Stomach (tissue), 9 donors: ENCODE measurements around the gene HDGFL3. TPM values are rescaled to one million over a fixed set of nuclear protein-coding genes. Genes with fewer than 3 reads are reported as not detected.

ENCODE experiments used
- DNase-seq, 2 donors: peaks; one replicate each; pipeline versions ENCODE4 v3.0.0 to v3.0.0-alpha.2; 2013 to 2019
- H3K27ac ChIP-seq, 5 donors: fragments of 200-600 bp in 4 of 5; sonication (generic) in 4 of 5; one replicate each; pipeline ENCODE4 v1.5.1; 2013 to 2019; ENCODE audit warnings: mild to moderate bottlenecking in 1 of 5, moderate library complexity in 1 of 5
- H3K27me3 ChIP-seq, 3 donors: fragments of 200-600 bp; sonication (generic); one replicate each; pipeline ENCODE4 v1.5.1; 2017 to 2019; ENCODE audit warnings: mixed run types in 1 of 3
- H3K36me3 ChIP-seq, 4 donors: fragments of 200-600 bp; sonication (generic); 1 replicate in 3 of 4; 2 replicates in 1 of 4; pipeline ENCODE4 v1.5.1; 2016 to 2019
- H3K4me1 ChIP-seq, 4 donors: fragments of 200-600 bp; sonication (generic); one replicate each; pipeline ENCODE4 v1.5.1; 2016 to 2019
- H3K4me3 ChIP-seq, 4 donors: fragments of 200-600 bp; sonication (generic) in 3 of 4; one replicate each; pipeline ENCODE4 v1.5.1; 2016 to 2019; ENCODE audit warnings: mild to moderate bottlenecking in 1 of 4
- H3K9me3 ChIP-seq, 4 donors: fragments of 200-600 bp; sonication (generic); one replicate each; pipeline ENCODE4 v1.5.1; 2016 to 2019
- CTCF ChIP-seq, 7 experiments: fragments of 450-650 bp in 4 of 7; fragments of 200-600 bp in 3 of 7; sonication (generic) in 3 of 7; IDR thresholded peaks; one replicate each; pipeline ENCODE4 v1.5.1; 2016 to 2019; ENCODE audit warnings: antibody characterized with exemption in 7 of 7, control low read depth in 2 of 7, mild to moderate bottlenecking in 1 of 7
- EP300 ChIP-seq: sonication (generic); formaldehyde crosslinking; IDR thresholded peaks from one replicate; pipeline ENCODE4 v1.6.1; 2017; ENCODE audit warnings: antibody characterized with exemption
- POLR2A ChIP-seq, 4 donors: fragments of 450-650 bp; IDR thresholded peaks; one replicate each; pipeline ENCODE4 v1.6.1; 2016; ENCODE audit warnings: antibody characterized with exemption in 4 of 4, control low read depth in 2 of 4, mild to moderate bottlenecking in 1 of 4, moderate library complexity in 1 of 4
- POLR2AphosphoS5 ChIP-seq, 3 donors: sonication (generic); formaldehyde crosslinking; IDR thresholded peaks; one replicate each; pipeline ENCODE4 v1.6.1; 2016; ENCODE audit warnings: antibody characterized with exemption in 3 of 3
- WGBS, 5 donors: extraction: QIAGEN DNeasy Blood & Tissue Kit in 3 of 5; methylation state at CpG; one replicate each; pipeline versions ENCODE4 v1.1.5 to v1.1.7; 2013 to 2018; 5-methylcytosine and 5-hydroxymethylcytosine counted together
- intact Hi-C: fragments of 100-400 bp; cut with DNase I; formaldehyde crosslinking; loops from one replicate; pipeline ENCODE4 v1.15.1; 2023; ENCODE audit warnings: low total_unique reads
- polyA plus RNA-seq, 3 donors: library from polyadenylated mRNA; stranded (reverse); fragments of 200-250 nt; gene quantifications; one replicate each; pipeline ENCODE4 v1.2.3, GENCODE V29; 2013
- total RNA-seq, 5 donors: library from RNA; depleted of rRNA; stranded (reverse); fragments of >200 nt; gene quantifications; one replicate each; pipeline versions ENCODE4 v1.1.0 to v1.2.3, GENCODE V29; 2014 to 2016
- donor health status: healthy with polysubstance abuse.
- donor health status: Bipolar disorder and iron deficiency.
- donor health status: healthy.

Gene HDGFL3
- total and polyA plus RNA-seq, 8 donors, result 4.0 to 110 (median 14.8) TPM

- 72 to 86% (median 79%) methylated on average over 5 of the region's 5 CpGs for WGBS, 5 donors
- TF ChIP-seq POLR2A (IDR thresholded peaks at IDR 0.05), result no peak
- TF ChIP-seq EP300, result no peak
- no peak for TF ChIP-seq POLR2AphosphoS5 (IDR thresholded peaks at IDR 0.05)
- TF ChIP-seq CTCF (IDR thresholded peaks at IDR 0.05), result no peak
- intact Hi-C loops, result no loop called here
Observed at GRCh38 chr15:83081256-83082014, 126.2 kb downstream of the HDGFL3 start.

GRCh38 chr15:83078712-83079111 is 128.9 kb downstream of the HDGFL3 start:
- WGBS, 5 donors, result 51 to 71% (median 58%) methylated on average over 7 of the region's 7 CpGs
- Histone ChIP-seq H3K4me3 (no peak overlapping the region), H3K36me3 (no peaks in the 10 kb centered on the region), H3K4me1 (no peaks in the 10 kb centered on the region), H3K9me3 (peaks cover 0 to 8% (median 3%) of the 10 kb centered on the region in 4 donors), H3K27ac (no peak overlapping the region), H3K27me3 (peaks cover 0 to 34% (median 0%) of the 10 kb centered on the region in 3 donors)
- TF ChIP-seq EP300 (no peak), CTCF (IDR thresholded peaks at IDR 0.05) (no peak), POLR2A (IDR thresholded peaks at IDR 0.05) (no peak), POLR2AphosphoS5 (IDR thresholded peaks at IDR 0.05) (no peak)
- DNase-seq, result no peak
- intact Hi-C loops, result no loop called here

More at GRCh38 chr15:83081256-83082014, 126.2 kb downstream of the HDGFL3 start:
- Histone ChIP-seq H3K4me3 (no peak overlapping the region), H3K4me1 (no peaks in the 10 kb centered on the region), H3K27me3 (peaks cover 0 to 34% (median 0%) of the 10 kb centered on the region in 3 donors), H3K27ac (no peak overlapping the region), H3K36me3 (no peaks in the 10 kb centered on the region), H3K9me3 (no peaks in the 10 kb centered on the region)
- no peak for DNase-seq

Other genes with a start within 250 kb of the HDGFL3 start
- gene RAMAC, start 221.6 kb downstream of the HDGFL3 start, total RNA-seq, result 10 to 100 TPM in 3 of 5 donors, 1 to 10 TPM in 2; 1.2 to 84.0 (median 20.1) TPM
- gene RAMAC, start 221.6 kb downstream of the HDGFL3 start, polyA plus RNA-seq, result 10 to 100 TPM; 19.7 to 37.0 (median 27.7) TPM
- gene C15orf40, start 196.2 kb downstream of the HDGFL3 start, total RNA-seq, result 10 to 100 TPM in 3 of 5 donors, 1 to 10 TPM in 2; 2.3 to 17.0 (median 11.9) TPM
- 10 to 100 TPM; 20.0 to 40.9 (median 20.1) TPM for gene C15orf40, start 196.2 kb downstream of the HDGFL3 start, polyA plus RNA-seq
- gene BTBD1, start 140.6 kb downstream of the HDGFL3 start, total RNA-seq, result 10 to 100 TPM; 41.5 to 94.4 (median 61.8) TPM
- gene BTBD1, start 140.6 kb downstream of the HDGFL3 start, polyA plus RNA-seq, result 10 to 100 TPM; 13.2 to 34.1 (median 20.3) TPM
- 1 to 10 TPM in 2 of 5 donors, not detected in 3; 2.4 to 7.7 TPM for gene TM6SF1, start 100.2 kb downstream of the HDGFL3 start, total RNA-seq
- gene TM6SF1, start 100.2 kb downstream of the HDGFL3 start, polyA plus RNA-seq, result 1 to 10 TPM in 2 of 3 donors, under 1 TPM in 1; 0.75 to 2.1 (median 1.1) TPM
- under 1 TPM in 1 of 5 donors, not detected in 4; 0.55 TPM for gene BNC1, start 76.8 kb upstream of the HDGFL3 start, total RNA-seq
- gene BNC1, start 76.8 kb upstream of the HDGFL3 start, polyA plus RNA-seq, result 1 to 10 TPM in 1 of 3 donors, under 1 TPM in 1, not detected in 1; 0.12 to 4.6 TPM
- 1 to 10 TPM in 1 of 5 donors, not detected in 4; 3.3 TPM for gene SH3GL3, start 239.5 kb upstream of the HDGFL3 start, total RNA-seq
- 1 to 10 TPM in 2 of 3 donors, under 1 TPM in 1; 0.56 to 1.5 (median 1.2) TPM for gene SH3GL3, start 239.5 kb upstream of the HDGFL3 start, polyA plus RNA-seq